Muscle layer of duodenum (tissue), 2 donors: ENCODE results near the gene CFAP52.
"Not testable (repeated sequence)": the region's sequence is repeated elsewhere in the genome, so short reads cannot be mapped to it uniquely, and the experiment has no call there.

Experiments
- H3K27ac ChIP-seq: one replicate; pipeline ENCODE4 v1.7.0; 2013; ENCODE audit warnings: mild to moderate bottlenecking, low read length
- H3K27me3 ChIP-seq: one replicate; pipeline ENCODE4 v1.7.0; 2013; ENCODE audit warnings: low read depth, mild to moderate bottlenecking, control low read depth, low read length
- H3K36me3 ChIP-seq, 2 donors: one replicate each; pipeline ENCODE4 v1.7.0; 2013; ENCODE audit warnings: low read length in 2 of 2, control low read depth in 1 of 2, mild to moderate bottlenecking in 1 of 2; ENCODE audit not compliant: insufficient read depth in 2 of 2, control insufficient read depth in 1 of 2
- H3K4me1 ChIP-seq, 2 donors: one replicate each; pipeline ENCODE4 v1.7.0; 2013; ENCODE audit warnings: low read length in 2 of 2, mild to moderate bottlenecking in 2 of 2, control low read depth in 1 of 2, moderate library complexity in 1 of 2; ENCODE audit not compliant: insufficient read depth in 2 of 2, control insufficient read depth in 1 of 2
- H3K4me3 ChIP-seq, 2 donors: one replicate each; pipeline ENCODE4 v1.7.0; 2013; ENCODE audit warnings: low read length in 2 of 2, low read depth in 1 of 2, mild to moderate bottlenecking in 1 of 2
- H3K9me3 ChIP-seq, 2 donors: one replicate each; pipeline ENCODE4 v1.7.0; 2013; ENCODE audit warnings: low read length in 2 of 2, control low read depth in 1 of 2, mild to moderate bottlenecking in 1 of 2; ENCODE audit not compliant: control insufficient read depth in 1 of 2
- donor health status: healthy.

The CFAP52 gene

GRCh38 chr17:9571201-9571600 is 5.2 kb upstream of the CFAP52 start:
- Histone ChIP-seq H3K27me3 (no peaks in the 10 kb centered on the region), H3K9me3 (no peaks in the 10 kb centered on the region), H3K36me3 (peaks cover 5 to 28% of the 10 kb centered on the region in 2 donors), H3K4me3 (no peak overlapping the region), H3K27ac (no peak overlapping the region), H3K4me1 (peaks cover 0 to 15% of the 10 kb centered on the region in 2 donors)

GRCh38 chr17:9575381-9576101 is 901 bp upstream of the CFAP52 start, which contains the start of gene STX8:
TSS of gene STX8 (minus strand) at chr17:9575820. CDS start at chr17:9575808, 12 bp downstream.
- no peaks in the 10 kb centered on the region for H3K36me3 ChIP-seq
- H3K4me3 ChIP-seq, result peak within 1 kb of the TSS; percentile 97 to 98
- peak within 1 kb of the TSS; percentile 56 for H3K27ac ChIP-seq
- H3K4me1 ChIP-seq, result peaks cover 7 to 23% of the 10 kb centered on the region in 2 donors
- no peaks in the 10 kb centered on the region for H3K9me3 ChIP-seq
- H3K27me3 ChIP-seq, result no peaks in the 10 kb centered on the region

- no peak overlapping the region for H3K27ac ChIP-seq
- no peaks in the 10 kb centered on the region for H3K27me3 ChIP-seq
- no peaks in the 10 kb centered on the region for H3K9me3 ChIP-seq
- H3K4me1 ChIP-seq, result peaks cover 7 to 23% of the 10 kb centered on the region in 2 donors
- H3K36me3 ChIP-seq, result no peaks in the 10 kb centered on the region
- peak overlapping the region; percentile 97 to 98 for H3K4me3 ChIP-seq
These were observed 899 bp downstream of the CFAP52 start for GRCh38 chr17:9577373-9577709.

GRCh38 chr17:9587969-9588656 is 11.7 kb downstream of the CFAP52 start:
- no peaks in the 10 kb centered on the region for H3K36me3 ChIP-seq
- H3K4me3 ChIP-seq, result no peak overlapping the region
- no peaks in the 10 kb centered on the region for H3K27me3 ChIP-seq
- no peaks in the 10 kb centered on the region for H3K9me3 ChIP-seq
- H3K27ac ChIP-seq, result no peak overlapping the region
- H3K4me1 ChIP-seq, result no peaks in the 10 kb centered on the region

GRCh38 chr17:9594065-9594464 is 17.6 kb downstream of the CFAP52 start:
- Histone ChIP-seq H3K27ac (no peak overlapping the region), H3K27me3 (no peaks in the 10 kb centered on the region), H3K9me3 (no peaks in the 10 kb centered on the region), H3K4me3 (no peak overlapping the region), H3K4me1 (no peaks in the 10 kb centered on the region), H3K36me3 (no peaks in the 10 kb centered on the region)

- not testable (repeated sequence) for H3K36me3 ChIP-seq, H3K9me3 ChIP-seq, H3K4me1 ChIP-seq, H3K27me3 ChIP-seq, H3K4me3 ChIP-seq, H3K27ac ChIP-seq
These were observed 21.2 kb downstream of the CFAP52 start for GRCh38 chr17:9597638-9598037.

GRCh38 chr17:9598661-9599060 is 22.2 kb downstream of the CFAP52 start:
- Histone ChIP-seq H3K27ac (no peak overlapping the region), H3K36me3 (no peaks in the 10 kb centered on the region), H3K9me3 (no peaks in the 10 kb centered on the region), H3K27me3 (no peaks in the 10 kb centered on the region), H3K4me1 (no peaks in the 10 kb centered on the region), H3K4me3 (no peak overlapping the region)

GRCh38 chr17:9604583-9604982 is 28.1 kb downstream of the CFAP52 start:
- not testable (repeated sequence) for H3K27ac ChIP-seq, H3K4me1 ChIP-seq, H3K36me3 ChIP-seq, H3K27me3 ChIP-seq, H3K9me3 ChIP-seq, H3K4me3 ChIP-seq

- H3K4me3 ChIP-seq, result no peak overlapping the region
- H3K27ac ChIP-seq, result no peak overlapping the region
- H3K27me3 ChIP-seq, result no peaks in the 10 kb centered on the region
- no peaks in the 10 kb centered on the region for H3K4me1 ChIP-seq
- no peaks in the 10 kb centered on the region for H3K36me3 ChIP-seq
- no peaks in the 10 kb centered on the region for H3K9me3 ChIP-seq
These were observed 30.0 kb downstream of the CFAP52 start for GRCh38 chr17:9606453-9606852.

GRCh38 chr17:9607058-9607457 is 30.6 kb downstream of the CFAP52 start:
- H3K36me3 ChIP-seq, H3K4me1 ChIP-seq, H3K9me3 ChIP-seq, H3K27me3 ChIP-seq, H3K27ac ChIP-seq, H3K4me3 ChIP-seq: not testable (repeated sequence)

GRCh38 chr17:9611557-9611956 is 35.1 kb downstream of the CFAP52 start:
- H3K4me1 ChIP-seq, result no peaks in the 10 kb centered on the region
- no peak overlapping the region for H3K27ac ChIP-seq
- H3K9me3 ChIP-seq, result no peaks in the 10 kb centered on the region
- no peaks in the 10 kb centered on the region for H3K27me3 ChIP-seq
- no peaks in the 10 kb centered on the region for H3K36me3 ChIP-seq
- no peak overlapping the region for H3K4me3 ChIP-seq

- no peak overlapping the region for H3K4me3 ChIP-seq
- H3K36me3 ChIP-seq, result no peaks in the 10 kb centered on the region
- no peaks in the 10 kb centered on the region for H3K27me3 ChIP-seq
- H3K9me3 ChIP-seq, result no peaks in the 10 kb centered on the region
- H3K27ac ChIP-seq, result no peak overlapping the region
- no peaks in the 10 kb centered on the region for H3K4me1 ChIP-seq
These were observed 35.6 kb downstream of the CFAP52 start for GRCh38 chr17:9612006-9612405.
